HG03196 (cell line): ENCODE measurements around the gene PSMD6.
A peak's percentile ranks its signal among the peaks of the same experiment; 100 is the strongest.

Source experiments
- ATAC-seq: cut with Tn5 transposase; IDR thresholded peaks from one replicate; pipeline ENCODE4 v1.9.1; 2021; ENCODE audit not compliant: unreplicated experiment

The PSMD6 gene

DNA sequence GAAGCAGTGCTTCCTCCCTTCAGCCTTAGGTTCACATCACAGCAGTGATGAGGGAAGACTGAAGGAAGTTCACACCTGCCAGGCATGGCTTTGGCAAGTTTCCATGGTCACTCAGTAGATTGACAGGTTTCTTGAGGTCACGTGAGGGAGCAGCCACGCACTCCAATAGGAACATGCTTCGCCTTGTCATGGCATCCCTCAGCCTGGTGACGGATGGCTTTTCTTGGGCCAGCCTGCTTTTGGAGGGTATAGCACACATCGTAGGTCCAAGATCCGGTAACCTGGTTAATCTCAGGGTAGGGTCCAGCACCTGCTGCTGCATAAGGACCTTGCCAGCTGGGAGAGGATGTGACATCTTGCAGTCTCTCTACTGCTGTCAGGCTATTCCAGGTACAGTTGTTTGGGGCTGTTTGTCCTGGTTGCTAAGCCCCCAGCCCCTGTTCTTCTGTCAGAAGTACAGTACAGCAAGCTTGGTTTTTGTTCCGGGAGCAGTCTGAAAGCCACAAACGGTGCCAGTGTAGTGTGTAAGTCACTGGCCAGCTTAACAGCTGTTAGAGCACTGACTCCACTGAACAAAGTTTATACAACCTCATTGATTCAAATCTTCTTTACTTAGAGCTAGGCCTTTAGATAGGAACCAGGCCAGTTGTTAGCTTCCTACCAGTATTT lies 42.3 kb downstream of the PSMD6 start:
- no peak for ATAC-seq

DNA sequence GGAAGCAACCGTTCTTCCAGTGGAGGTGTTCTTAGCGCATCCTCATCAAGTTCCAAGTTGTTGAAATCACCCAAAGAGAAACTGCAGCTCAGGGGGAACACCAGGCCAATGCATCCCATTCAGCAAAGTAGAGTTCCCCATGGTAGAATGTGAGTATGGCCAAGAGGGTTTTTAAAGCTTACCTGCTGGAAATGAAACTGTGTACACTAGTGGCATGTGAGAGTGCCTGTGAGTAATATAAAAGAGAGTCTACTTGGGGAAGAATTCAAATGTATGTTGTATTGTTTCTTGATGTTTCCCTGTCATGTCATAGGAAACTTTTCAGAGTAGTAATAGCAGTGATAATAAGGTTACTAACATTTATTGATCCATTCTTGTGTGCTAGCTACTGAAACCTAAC lies 43.3 kb downstream of the PSMD6 start:
- ATAC-seq: no peak

DNA sequence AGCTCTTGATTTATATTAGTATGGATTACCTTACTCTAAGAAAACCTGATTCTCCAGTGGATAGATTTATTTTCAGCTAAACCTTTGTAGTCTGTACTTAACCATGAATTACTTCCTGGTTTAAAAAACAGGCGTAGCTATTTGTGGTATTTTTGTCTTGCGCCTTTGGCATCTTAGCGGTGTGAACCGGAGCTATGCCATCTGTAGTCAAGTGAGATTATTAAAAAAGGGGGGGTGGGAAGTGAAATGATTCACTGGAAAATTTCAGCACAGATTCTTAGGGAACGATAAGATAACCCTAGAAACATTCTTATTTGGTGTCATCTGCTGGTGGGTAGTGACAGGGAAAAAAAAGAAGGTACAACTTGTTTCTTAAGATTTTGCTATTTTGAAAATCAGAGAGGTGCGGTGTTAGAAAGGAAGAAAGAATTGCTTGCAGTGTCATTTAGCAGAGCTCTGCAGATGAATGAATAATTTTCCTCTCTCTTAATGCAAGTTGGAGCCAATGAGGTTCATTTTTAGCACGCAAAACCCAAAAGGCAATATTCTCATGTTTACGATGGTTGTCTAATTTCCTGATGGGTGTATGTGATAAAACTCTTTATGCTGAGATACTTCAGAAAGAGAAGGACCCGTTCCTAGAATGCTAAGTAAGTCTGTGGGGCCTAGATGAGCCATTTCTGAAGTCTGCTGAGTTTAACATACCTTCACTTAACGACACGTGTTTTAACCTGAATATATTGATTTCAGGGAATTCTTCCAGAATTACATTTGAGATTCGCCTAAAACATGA lies 44.0 kb downstream of the PSMD6 start:
- no peak for ATAC-seq

DNA sequence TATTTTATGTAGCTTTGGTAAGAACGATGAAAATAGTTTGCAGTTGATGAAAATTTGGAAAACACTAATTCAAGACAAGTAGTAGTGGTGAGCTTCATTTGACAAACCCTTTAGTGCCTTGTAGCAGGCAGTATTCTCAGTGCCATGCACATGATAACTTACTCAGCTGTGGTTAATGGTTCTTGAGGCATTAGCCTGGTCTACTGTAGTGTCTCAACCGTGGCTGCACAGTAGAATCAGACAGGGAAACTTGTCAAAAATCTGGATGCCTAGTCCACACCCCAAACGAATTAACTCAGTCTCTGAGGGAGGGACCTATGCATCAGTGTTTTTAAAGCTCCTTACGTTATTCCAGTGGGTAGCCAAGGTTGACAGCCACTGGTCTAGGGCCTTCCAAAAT lies 45.4 kb downstream of the PSMD6 start:
- ATAC-seq: no peak

DNA sequence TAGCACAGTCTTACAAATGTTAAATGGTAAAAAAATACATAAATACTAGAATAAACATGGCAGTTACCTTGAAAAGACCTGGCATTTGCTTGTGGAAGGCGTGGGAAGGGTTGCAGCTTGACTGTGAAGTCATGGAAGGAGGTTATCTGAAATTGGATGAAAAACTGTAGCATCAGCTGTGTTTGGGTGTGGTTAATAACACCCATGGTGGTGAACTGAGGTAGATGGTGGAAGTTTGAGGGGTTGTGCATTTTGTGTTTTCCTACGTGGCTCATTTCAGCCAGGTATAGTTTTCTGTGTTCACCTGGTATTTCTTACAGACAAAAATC lies 46.5 kb downstream of the PSMD6 start:
- ATAC-seq: no peak

DNA sequence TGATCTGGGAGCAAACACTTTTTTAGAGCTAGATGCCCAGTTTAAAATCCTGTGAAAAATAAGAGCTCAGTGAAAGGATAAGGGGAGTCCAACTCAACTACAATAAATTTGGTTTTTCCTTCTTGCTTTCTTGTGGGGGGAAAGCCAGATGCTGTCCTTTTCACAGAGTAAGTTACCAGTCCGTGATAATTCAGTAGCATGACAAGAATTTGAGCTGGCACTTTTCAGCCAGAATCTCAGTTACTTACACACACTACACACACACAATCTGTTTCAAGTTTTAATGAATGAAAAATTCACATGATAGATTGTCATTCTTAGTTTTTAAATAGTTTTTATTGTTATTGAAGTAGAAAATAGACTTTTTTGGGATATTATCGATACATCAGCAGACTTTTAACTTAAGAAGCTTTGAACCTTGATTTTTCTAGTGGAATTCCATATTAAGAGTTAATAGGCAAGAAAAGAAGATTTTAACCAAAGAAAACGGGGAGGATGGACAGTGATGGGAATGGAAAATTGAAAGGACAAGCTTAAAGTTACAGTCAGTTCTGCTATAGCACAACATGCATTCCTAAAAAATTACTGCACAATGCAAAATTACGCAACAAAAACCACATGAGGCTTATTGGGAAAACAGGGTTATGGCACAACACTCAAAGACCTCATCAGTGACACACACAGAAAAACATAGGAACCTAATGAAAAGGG lies 47.0 kb downstream of the PSMD6 start:
- no peak for ATAC-seq

DNA sequence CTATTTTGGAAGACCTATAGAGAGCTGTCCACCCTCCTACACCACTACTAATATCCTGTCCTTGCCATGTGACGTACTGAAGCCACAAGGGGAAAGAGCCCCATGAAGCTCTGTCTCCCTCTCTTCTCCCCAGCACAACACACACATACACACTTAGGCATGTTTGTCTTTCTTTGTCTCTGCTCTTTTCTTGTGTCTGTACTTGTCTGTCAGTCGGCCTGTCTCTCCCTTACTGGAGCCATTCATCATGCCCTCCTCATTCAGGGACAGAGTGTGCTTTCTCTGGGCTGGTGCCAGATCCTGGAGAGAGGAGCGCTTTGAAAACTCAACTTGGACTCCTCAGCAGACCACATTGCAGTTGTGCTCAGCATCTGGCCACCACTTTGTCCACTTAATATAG lies 47.6 kb downstream of the PSMD6 start:
- ATAC-seq: no peak

DNA sequence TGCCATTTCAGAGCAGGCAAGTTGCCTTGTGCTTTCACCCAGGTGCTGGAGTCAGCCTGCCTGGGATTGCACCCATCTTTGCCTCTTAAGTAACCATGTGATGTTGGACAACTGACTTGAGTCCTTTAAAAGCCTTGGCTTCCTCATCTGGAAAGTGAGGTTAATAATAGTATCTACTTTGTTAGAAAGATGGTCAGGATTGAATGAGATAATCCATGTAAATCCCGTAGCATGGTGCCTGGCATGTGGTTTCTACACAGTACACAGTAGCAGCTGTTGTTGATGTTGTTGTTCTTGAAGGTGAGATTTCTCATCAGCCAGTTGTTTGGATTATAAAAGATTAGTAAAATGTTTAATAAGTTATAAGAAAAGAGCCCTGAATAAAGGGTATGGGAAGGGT lies 48.8 kb downstream of the PSMD6 start:
- no peak for ATAC-seq

DNA sequence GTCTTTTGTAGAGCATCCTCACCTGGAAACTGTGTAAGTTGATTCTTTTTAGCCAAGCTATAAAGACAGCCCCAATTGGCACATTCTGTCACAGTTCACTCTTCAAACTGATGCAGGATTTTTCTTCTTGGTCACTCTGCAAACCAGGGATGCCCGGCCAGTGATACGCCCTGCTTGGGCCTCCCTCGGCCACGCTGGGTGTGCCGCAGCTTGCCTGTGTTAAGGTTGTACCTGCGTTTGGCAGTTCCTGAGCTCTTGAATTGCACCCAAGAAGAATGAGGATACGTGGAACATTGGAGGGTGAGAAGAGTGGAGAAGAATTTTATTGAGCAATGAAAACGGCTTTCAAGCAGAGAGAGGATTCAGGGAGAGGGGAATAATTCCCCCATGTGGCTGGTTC lies 49.9 kb downstream of the PSMD6 start:
- no peak for ATAC-seq

DNA sequence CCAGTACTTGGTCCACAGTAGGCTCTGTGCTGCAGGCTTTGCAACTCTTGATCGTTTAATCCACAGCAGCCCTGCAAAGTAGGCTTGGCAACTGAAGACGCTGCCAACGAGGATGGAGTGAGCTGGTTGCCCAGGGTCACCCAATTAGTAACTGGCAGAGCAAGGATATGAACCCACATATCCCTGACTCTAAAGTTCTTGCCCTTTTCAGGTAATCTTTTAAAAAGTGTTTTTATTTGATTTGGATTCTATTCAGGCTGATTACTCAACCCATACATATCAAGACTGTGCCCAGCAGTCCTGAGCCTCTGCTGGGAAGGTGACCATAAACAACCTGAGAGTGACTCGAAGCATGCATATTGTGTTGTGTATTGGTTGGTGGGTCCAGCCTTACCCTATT lies 50.3 kb downstream of the PSMD6 start:
- no peak for ATAC-seq

DNA sequence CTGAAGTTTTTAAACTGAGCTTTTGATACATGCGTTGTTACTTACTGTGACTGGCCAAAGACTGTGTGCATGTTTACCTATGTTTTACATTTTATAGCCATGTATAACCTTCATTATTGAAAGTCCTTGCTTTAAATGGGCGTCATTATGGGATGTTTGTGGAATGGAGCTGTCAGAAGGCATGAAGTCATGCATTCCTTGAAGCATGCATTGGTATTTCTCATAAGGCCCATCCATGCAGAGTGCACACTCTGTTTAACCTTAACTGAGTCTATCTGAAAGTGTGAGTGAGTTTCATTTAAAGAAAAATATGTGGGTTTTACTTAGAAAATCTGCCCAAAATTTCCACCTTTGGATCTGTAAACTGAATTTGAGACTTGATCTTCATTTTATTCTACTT lies 51.1 kb downstream of the PSMD6 start:
- ATAC-seq: no peak

DNA sequence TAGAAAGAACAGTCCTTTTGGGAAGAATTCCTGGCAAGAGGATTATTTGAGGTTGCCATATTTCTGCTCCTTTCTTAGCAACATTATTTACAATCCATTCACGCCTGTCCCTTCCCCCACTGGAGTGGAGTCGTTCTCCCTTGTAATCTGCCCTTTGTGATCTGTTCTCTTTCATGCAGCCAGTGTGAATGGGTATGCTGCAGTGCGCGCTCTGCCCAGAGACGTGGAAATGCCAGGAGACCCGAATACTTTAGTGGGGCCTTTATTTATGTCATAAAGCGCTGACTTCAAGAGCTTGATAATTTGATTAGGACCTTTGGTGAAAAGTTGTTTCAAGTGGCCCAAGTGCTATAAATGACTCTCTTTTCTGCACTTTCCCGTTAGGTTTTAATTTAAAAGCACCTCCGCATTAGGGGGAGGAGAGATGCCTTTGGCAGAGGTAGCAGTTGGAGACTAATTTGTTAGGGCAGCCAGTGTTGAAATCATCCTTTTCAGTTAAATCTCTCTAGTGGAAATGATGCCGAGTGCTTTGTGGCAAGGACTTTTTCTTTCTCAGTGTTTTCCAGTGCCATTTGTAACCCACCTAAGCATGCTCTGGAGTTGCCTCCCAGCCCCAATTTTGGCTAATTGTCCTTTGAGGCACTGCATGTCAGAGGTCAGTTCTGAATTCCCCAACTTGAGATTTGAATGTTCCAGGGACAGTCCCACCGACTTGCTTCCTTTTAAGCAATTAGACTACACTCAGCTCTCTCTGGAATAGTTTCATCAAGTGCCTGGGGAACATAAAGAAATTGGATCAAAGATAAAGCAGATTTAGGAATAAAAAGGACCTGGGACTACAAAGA lies 52.4 kb downstream of the PSMD6 start:
- ATAC-seq: no peak

DNA sequence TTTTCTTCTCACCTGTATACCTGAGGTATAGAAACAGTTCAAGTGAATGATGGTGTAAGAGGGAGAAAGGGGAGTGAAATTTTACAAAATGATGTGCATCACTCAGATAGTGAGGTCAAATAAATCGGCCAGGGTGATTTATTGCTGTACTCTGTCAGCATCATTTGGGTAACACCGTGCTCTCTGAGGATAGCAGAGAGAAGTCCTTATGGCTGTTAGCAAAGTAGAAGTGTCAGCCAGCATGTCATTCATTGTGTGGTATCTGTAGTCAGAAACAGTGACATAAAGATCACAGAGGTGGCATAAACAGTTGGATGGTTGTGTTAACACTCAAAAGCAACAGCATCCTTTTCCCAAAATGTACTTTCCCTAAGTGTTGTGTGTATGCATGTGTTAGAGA lies 53.4 kb downstream of the PSMD6 start:
- no peak for ATAC-seq

DNA sequence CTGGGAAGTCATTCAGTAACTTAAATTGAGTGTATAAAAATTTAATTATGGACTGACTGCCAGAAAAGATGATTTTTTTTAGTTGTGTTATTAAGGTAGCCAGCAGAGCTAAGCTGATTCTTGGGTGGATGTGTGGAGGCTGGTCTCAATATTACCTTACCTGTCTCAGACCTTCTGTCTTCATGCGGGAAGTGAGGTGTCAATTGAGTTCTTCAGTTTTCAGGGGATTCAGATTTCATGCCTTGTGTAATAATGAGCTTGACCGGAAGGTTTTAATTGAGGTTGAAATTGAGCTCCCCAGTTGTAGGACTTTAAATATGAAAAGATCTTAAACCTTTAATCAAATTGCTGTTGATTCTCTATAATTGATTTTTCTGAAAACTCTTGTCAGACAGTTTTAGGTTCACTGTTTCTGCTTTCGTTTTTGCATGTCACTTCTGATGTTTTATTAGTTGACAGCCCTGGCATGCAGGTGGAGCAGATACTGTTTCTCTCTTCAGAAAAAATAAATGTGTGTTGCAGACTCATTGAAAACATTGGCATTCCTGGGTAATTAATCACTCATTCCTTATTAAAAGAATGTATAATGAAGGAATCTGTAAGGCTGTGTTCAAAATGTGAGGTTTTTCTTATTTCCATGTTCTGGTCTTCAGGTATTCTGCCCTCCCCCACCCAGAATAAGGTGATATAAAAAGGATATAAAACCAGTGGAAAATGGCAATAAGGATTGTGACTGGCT lies 54.5 kb downstream of the PSMD6 start:
- peak; percentile 20 for ATAC-seq

DNA sequence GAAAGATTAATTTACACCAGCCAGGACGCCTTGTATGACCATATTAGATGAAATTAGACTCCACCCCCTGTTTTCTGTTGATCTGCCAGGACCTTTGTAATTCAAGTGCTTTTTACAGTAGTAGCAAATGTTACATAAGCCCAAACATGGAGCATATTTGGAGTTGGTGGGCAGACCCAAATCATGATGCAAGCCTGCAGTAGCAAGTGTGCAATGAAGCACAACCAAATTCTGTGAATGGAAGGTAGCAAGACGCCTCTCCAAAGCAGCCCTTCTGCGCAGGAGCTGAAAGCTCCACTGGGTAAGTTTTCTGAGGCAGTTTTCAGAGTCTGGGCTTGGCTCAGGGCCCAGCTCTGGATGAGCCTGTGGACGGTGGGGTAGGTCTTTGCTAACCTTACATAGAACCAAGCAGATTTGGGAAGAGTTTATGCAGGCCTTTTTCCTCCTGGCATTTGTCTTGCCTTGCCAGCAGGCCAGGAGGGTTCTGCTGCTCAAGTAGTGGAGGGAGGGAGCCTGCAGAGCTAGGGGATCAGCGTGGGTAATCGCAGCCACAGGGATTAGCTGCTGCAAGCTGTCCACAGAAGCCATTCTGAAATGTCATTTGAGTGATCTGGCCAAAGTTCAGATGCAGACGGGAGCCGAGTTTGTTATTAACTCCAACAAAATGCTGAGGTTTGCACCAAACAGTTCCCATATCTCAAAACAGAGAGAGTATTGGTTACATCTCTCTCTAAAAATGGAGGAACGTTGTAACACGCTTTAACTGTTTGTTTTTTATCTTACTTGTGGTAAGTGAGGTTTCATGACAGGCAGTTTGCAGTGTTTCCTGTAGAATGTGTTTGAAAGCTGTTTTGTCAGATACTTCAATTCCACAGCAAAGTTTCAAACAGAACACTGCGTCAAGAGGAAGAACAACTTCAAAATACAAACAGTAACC lies 55.4 kb downstream of the PSMD6 start:
- peak; percentile 44 for ATAC-seq

DNA sequence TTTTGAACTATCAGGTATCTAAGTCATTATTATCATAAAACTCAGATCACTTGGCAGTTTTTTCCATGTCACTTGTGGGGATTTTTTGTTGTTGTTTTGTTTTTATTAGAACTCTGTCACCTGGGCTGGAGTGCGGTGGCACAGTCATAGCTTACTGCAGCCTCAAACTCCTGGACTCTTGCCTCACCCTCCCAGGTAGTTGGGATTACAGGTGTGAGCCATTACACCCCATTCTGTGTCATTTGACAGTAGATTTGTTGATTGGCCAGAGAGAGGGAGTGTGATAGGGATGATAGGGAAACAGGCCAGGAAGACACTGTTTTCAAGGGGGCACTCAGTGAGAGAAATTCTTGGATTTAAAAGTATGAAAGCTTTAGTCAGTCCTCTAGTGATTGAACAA lies 56.4 kb downstream of the PSMD6 start:
- no peak for ATAC-seq

DNA sequence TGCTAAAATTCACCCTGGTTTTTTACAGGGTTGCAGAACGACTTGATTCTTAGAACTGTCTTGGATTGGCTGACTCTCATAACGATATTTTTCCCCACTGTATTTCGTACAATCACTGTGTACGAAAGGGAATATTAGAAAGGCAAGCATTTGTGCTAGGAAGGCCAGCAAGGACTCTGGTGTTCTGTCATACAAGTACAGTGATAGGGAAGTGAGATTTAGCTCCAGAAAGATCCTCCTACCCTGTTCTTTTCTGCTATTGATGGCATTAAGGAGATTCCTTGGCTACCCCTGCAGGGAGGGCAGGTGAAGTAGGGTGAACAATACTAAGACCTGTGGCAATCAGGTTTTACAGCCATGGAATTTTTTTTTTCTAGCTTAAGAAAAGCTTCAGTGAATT lies 57.3 kb downstream of the PSMD6 start:
- ATAC-seq: no peak

DNA sequence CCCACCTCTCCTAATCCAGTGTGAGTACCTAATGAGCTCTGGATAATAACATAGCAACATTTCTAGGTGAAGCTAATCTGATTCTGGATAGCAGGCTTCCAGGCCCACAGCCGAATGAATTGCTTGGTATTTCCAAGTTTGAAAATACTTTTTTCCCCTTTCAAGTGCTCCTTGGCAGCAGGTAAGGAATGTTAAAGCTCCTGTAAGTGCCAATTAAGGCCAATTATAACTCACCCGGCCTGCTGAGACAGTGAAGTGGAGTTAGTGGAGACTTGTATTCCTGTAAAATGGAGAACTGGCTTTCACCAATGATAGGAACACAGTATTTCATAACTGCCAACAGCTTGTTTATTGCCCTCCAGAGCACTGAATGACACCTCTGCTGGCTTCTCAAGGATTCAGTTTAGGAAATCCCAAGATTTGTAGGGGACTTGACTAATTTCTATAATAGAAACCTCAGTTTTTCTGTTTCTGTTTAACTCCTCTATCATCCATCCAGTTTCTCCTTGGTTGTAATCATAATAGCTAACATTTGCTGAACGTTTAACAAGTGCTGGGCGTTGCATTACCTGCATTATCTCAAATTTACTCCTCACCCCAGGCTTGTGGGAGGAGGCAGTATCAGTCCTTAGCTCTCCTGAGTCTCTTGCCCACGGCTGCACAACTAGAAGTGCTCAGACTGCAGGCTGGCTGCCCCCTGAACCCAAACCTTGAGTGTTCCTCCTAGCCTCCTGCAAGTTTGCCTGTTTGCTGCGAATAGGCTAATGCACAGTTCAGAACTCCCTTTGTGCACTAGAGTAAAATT lies 58.4 kb downstream of the PSMD6 start:
- no peak for ATAC-seq

DNA sequence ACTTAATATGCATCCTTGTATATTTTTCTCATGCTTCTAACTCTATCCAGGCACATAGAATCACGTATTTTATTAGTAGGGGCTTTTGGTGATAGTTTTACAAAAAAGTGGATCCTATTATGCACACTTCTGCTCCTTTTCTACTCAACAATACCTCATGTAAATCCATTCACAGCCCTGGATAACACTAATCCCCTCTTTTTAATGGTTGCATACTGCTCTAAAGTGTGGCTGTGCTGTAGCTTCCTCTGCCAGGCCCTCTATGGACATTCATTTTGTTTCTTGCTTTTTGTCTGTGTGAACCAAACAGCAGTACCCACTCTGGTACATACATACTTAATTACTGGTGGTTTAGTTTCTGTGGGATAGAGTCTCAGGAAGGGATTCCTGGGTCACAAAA lies 59.8 kb downstream of the PSMD6 start:
- ATAC-seq: no peak
